ACC112 (cell line): Measurements from ENCODE around the gene AGMO.
"Not testable (repeated sequence)": the region's sequence is repeated elsewhere in the genome, so short reads cannot be mapped to it uniquely, and the experiment has no call there.

Experiments used
- H2AFZ ChIP-seq: fragments of 200-600 bp; sonication (generic); one replicate; pipeline ENCODE4 v1.6.0; 2017; ENCODE audit warnings: antibody characterized with exemption, low read length; ENCODE audit not compliant: unreplicated experiment
- H3K27ac ChIP-seq: fragments of 200-600 bp; sonication (generic); 2 replicates; pipeline ENCODE4 v1.5.1; 2014; ENCODE audit warnings: low read depth, mild to moderate bottlenecking, antibody characterized with exemption, low read length, moderate library complexity
- H3K27me3 ChIP-seq: fragments of 200-600 bp; sonication (generic); 2 replicates; pipeline ENCODE4 v1.6.1; 2014; ENCODE audit warnings: mild to moderate bottlenecking, antibody characterized with exemption, low read length, moderate library complexity, mixed read lengths; ENCODE audit not compliant: insufficient read depth
- H3K36me3 ChIP-seq: fragments of 200-600 bp; sonication (generic); 2 replicates; pipeline ENCODE4 v1.6.1; 2016; ENCODE audit warnings: mild to moderate bottlenecking, antibody characterized with exemption, low read length, moderate library complexity, mixed read lengths; ENCODE audit not compliant: insufficient read depth
- H3K4me1 ChIP-seq: fragments of 200-600 bp; sonication (generic); one replicate; pipeline ENCODE4 v1.6.1; 2016; ENCODE audit warnings: low read length, mixed read lengths; ENCODE audit not compliant: insufficient read depth, unreplicated experiment, control insufficient read depth
- H3K4me3 ChIP-seq: fragments of 200-600 bp; sonication (generic); 2 replicates; pipeline ENCODE4 v1.5.1; 2014; ENCODE audit warnings: mild to moderate bottlenecking, low read depth, low read length
- H3K79me2 ChIP-seq: fragments of 200-600 bp; sonication (generic); one replicate; pipeline ENCODE4 v1.6.0; 2016; ENCODE audit warnings: low read length; ENCODE audit not compliant: control insufficient read depth, unreplicated experiment, insufficient read depth

Gene AGMO

GRCh38 chr7:15303357-15303756, 258.5 kb downstream of the AGMO start:
- H3K79me2 ChIP-seq = no peaks in the 10 kb centered on the region
- no peaks in the 10 kb centered on the region for H3K36me3 ChIP-seq
- no peak overlapping the region for H3K4me3 ChIP-seq
- H2AFZ ChIP-seq = no peak overlapping the region
- H3K4me1 ChIP-seq = no peaks in the 10 kb centered on the region
- H3K27ac ChIP-seq = no peak overlapping the region
- H3K27me3 ChIP-seq = no peaks in the 10 kb centered on the region

DNA sequence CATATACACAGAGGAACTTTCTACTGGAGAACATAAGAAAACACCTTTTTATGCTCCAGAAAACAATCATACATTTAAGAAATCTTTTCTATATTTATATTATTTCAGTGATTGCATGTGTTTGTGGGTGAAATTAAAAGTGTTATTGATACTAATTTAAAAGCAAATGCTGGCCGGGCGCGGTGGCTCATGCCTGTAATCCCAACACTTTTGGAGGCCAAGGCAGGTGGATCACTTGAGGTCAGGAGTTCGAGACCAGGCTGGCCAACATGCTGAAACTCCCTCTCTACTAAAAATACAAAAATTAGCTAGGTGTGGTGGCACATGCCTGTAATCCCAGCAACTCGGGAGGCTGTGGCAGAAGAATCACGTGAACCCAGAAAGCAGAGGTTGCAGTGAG, 260.8 kb downstream of the AGMO start:
- H2AFZ ChIP-seq = not testable (repeated sequence)

DNA sequence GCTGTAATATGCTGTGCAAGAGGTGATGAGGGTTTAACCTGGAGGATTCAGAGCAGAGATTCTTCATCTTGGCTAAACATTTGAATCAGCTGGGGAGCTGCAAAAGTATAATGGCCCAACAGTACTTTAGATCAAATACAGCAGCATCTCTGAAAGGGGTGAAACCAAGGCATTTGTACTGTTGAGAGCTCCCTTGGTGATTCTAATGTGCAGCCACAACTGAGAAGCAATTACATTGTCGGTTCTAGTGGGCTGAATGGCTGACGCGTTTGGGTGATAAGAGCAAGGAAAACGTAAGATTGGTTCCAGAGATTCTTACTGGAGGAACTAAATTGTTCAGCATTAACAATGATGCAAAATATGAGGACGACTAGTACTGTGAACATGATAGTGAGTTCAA, 269.7 kb downstream of the AGMO start:
- Histone ChIP-seq H3K79me2 (no peaks in the 10 kb centered on the region), H3K4me3 (no peak overlapping the region), H3K4me1 (no peaks in the 10 kb centered on the region), H2AFZ (no peak overlapping the region), H3K36me3 (no peaks in the 10 kb centered on the region), H3K27me3 (no peaks in the 10 kb centered on the region), H3K27ac (no peak overlapping the region)

More for the DNA sequence above, 260.8 kb downstream of the AGMO start:
- H3K4me1 ChIP-seq, H3K4me3 ChIP-seq, H3K27me3 ChIP-seq, H3K27ac ChIP-seq, H3K79me2 ChIP-seq, H3K36me3 ChIP-seq: not testable (repeated sequence)

DNA sequence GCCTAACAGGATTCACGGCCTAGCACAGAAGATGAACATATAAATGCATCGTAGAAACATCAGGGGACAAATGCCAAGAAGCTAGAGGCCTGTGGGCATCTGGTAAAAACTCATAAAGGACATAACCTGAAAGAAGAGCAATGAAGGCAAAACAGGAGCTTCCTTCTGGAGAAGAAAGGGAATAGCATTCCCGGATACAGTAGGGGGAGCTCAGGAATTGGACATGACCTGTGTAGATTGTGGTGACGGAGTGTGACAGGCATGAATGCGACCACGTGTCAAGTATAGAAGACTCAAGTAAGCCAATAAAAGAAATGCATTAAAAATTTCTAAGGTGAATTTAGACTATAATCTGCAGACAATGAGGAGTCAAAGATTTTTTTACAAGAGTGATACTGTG, 270.1 kb downstream of the AGMO start:
- no peaks in the 10 kb centered on the region for H3K4me1 ChIP-seq
- H3K36me3 ChIP-seq = no peaks in the 10 kb centered on the region
- no peak overlapping the region for H3K27ac ChIP-seq
- H3K27me3 ChIP-seq = no peaks in the 10 kb centered on the region
- H3K79me2 ChIP-seq = no peaks in the 10 kb centered on the region
- H3K4me3 ChIP-seq = no peak overlapping the region
- H2AFZ ChIP-seq = no peak overlapping the region

GRCh38 chr7:15288741-15289140, 273.1 kb downstream of the AGMO start:
- no peak overlapping the region for H3K27ac ChIP-seq
- peaks cover 5% of the 10 kb centered on the region for H3K4me1 ChIP-seq
- H3K27me3 ChIP-seq = no peaks in the 10 kb centered on the region
- no peaks in the 10 kb centered on the region for H3K36me3 ChIP-seq
- no peak overlapping the region for H3K4me3 ChIP-seq
- H2AFZ ChIP-seq = no peak overlapping the region
- no peaks in the 10 kb centered on the region for H3K79me2 ChIP-seq

GRCh38 chr7:15284396-15284795, 277.4 kb downstream of the AGMO start:
- Histone ChIP-seq H2AFZ (no peak overlapping the region), H3K27ac (peak overlapping the region; percentile 39; the same call in 1 of the 2 replicates), H3K79me2 (no peaks in the 10 kb centered on the region), H3K4me1 (peaks cover 5% of the 10 kb centered on the region), H3K27me3 (no peaks in the 10 kb centered on the region), H3K36me3 (peaks cover 9% of the 10 kb centered on the region; the same call in 1 of the 2 replicates), H3K4me3 (no peak overlapping the region)

GRCh38 chr7:15280078-15280733, 281.6 kb downstream of the AGMO start:
- Histone ChIP-seq H2AFZ (no peak overlapping the region), H3K27ac (no peak overlapping the region), H3K27me3 (no peaks in the 10 kb centered on the region), H3K79me2 (no peaks in the 10 kb centered on the region), H3K36me3 (peaks cover 9% of the 10 kb centered on the region; the same call in 1 of the 2 replicates), H3K4me3 (no peak overlapping the region), H3K4me1 (peaks cover 5% of the 10 kb centered on the region)

DNA sequence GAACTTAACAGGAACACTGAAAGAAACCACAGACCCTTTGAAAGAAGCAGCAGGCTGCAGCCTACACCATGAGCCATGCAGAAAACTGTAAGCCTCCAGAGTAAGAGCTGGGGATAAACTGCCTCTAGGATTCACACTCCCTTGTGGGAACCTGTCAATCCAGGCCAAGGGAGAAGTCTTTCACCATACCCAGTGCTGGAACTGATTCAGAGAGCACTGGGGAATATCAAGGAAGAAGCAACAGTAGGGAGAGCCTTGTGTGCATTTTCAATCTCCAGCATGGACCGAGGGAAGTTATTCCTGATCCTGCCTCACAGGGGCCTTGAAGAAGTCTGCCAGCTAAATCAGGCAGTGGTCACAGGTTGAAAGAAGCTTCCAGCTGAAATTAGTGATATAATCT, 282.2 kb downstream of the AGMO start:
- Histone ChIP-seq H2AFZ (no peak overlapping the region), H3K4me3 (no peak overlapping the region), H3K27me3 (no peaks in the 10 kb centered on the region), H3K79me2 (no peaks in the 10 kb centered on the region), H3K36me3 (peaks cover 9% of the 10 kb centered on the region; the same call in 1 of the 2 replicates), H3K4me1 (peaks cover 5% of the 10 kb centered on the region), H3K27ac (no peak overlapping the region)

- H3K27ac ChIP-seq = no peak overlapping the region
- no peaks in the 10 kb centered on the region for H3K27me3 ChIP-seq
- no peaks in the 10 kb centered on the region for H3K4me1 ChIP-seq
- no peak overlapping the region for H3K4me3 ChIP-seq
- no peaks in the 10 kb centered on the region for H3K36me3 ChIP-seq
- H2AFZ ChIP-seq = no peak overlapping the region
- H3K79me2 ChIP-seq = no peaks in the 10 kb centered on the region
Measured at GRCh38 chr7:15257689-15258088, 304.1 kb downstream of the AGMO start.

DNA sequence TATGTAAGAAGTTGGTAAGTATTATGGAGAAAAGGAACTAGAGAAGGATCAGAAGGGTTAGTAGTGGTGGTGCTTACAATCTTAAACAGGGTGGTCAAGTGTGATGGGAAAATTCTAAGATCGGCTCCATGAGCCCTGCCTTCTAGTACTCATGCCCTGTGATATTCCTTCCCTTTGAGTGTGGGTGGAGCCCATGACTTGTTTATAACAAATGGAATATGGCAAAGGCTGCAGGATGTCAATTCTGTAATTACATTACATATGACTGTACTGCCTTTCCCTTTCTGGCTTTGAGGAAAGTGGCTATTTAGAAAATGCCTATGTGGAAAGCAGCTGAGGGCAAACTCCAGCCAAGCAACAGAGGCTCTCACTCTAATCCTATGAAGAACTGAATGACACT, 309.6 kb downstream of the AGMO start:
- Histone ChIP-seq H3K4me3 (no peak overlapping the region), H3K79me2 (no peaks in the 10 kb centered on the region), H3K4me1 (no peaks in the 10 kb centered on the region), H3K27ac (no peak overlapping the region), H3K27me3 (no peaks in the 10 kb centered on the region), H3K36me3 (no peaks in the 10 kb centered on the region), H2AFZ (no peak overlapping the region)

DNA sequence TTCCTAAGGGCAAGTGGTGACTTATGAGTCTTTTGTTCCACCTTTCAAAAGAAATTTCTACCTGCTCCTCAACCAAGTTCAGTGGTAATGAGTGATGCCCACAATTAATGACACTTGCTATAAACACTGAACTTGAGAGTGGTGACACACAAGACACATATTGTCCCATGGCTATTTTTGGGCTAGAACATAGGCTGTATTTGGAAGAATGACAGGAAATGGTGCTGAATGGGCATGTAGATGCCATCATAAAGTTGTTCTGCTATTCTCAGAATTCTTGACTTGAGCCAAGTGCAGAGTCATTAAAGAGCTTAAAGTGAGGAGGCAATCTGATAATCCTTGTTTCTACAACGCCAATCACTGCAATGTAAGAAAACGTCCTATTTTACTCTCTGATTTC, 313.3 kb downstream of the AGMO start:
- Histone ChIP-seq H3K4me1 (no peaks in the 10 kb centered on the region), H3K27ac (no peak overlapping the region), H3K27me3 (no peaks in the 10 kb centered on the region), H3K4me3 (no peak overlapping the region), H2AFZ (no peak overlapping the region), H3K79me2 (no peaks in the 10 kb centered on the region), H3K36me3 (no peaks in the 10 kb centered on the region)
